GM18867 (cell line): ENCODE data around the gene TMEM86A.

Experiments
- ATAC-seq: cut with Tn5 transposase; IDR thresholded peaks from one replicate; pipeline ENCODE4 v1.9.1; 2021; ENCODE audit warnings: mild to moderate bottlenecking, moderate library complexity; ENCODE audit not compliant: unreplicated experiment

TMEM86A gene

DNA sequence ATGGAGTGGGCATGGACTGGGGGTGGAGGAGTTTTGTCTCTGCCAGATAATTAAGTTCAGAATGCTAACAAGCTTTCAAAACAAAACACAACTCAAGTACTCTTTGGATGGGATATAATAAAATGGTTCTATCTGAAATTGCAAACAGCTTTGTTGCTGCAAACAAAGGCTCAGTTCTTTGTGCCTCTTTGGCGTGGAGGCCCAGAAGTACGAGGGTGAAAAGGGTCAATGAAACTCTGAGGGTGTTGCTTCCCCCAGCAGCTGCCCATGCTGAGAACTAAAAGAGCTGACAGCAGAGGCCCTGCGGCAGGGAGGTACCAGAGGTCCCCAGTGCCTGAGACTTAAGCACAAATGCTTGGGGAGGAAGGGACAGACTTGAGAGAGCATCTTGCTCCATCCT lies 53.9 kb downstream of the TMEM86A start:
- ATAC-seq: no peak

GRCh38 chr11:18754308-18754707 lies 55.7 kb downstream of the TMEM86A start:
- ATAC-seq: no peak
